ENCODE data around the gene SIAH2.

DNA sequence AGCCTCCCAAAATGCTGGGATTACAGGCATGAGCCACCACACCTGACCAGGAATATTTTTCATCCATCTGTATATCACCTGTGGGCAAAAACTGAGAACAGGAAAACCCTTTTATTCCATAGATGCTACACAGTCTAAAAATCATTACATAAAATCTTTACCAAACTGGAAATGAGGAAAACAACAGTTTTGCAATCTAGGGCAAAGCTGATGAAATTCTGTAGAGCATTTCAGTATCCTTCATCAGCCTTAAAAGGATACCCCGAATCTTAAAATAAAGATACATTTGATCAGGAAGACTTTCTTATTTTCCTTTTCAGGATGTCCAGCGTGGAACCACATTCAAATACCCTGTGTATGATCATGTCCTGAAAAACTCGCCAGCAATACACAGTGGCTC, 7.1 kb downstream of the SIAH2 start:
- TF ChIP-seq, protein P1, sequence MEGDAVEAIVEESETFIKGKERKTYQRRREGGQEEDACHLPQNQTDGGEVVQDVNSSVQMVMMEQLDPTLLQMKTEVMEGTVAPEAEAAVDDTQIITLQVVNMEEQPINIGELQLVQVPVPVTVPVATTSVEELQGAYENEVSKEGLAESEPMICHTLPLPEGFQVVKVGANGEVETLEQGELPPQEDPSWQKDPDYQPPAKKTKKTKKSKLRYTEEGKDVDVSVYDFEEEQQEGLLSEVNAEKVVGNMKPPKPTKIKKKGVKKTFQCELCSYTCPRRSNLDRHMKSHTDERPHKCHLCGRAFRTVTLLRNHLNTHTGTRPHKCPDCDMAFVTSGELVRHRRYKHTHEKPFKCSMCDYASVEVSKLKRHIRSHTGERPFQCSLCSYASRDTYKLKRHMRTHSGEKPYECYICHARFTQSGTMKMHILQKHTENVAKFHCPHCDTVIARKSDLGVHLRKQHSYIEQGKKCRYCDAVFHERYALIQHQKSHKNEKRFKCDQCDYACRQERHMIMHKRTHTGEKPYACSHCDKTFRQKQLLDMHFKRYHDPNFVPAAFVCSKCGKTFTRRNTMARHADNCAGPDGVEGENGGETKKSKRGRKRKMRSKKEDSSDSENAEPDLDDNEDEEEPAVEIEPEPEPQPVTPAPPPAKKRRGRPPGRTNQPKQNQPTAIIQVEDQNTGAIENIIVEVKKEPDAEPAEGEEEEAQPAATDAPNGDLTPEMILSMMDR (conservative IDR thresholded peaks at IDR 0.05; ENCODE audit: low read length) = no peak
- no peak for TF ChIP-seq EZH2phosphoT487 (IDR thresholded peaks at IDR 0.05; ENCODE audit: borderline replicate concordance, low read depth, low read length)

All from OCI-LY7 (cell line).